Loucy (cell line): ENCODE data around the gene DEDD.

ENCODE experiments used
- EZH2phosphoT487 ChIP-seq: fragments of 200-600 bp; IDR thresholded peaks from 2 replicates; pipeline ENCODE4 v1.6.1; 2018; ENCODE audit warnings: antibody characterized with exemption, mild to moderate bottlenecking, moderate library complexity, borderline replicate concordance
- TF ChIP-seq, protein P1 (sequence below): fragments of 200-600 bp; sonication (generic); conservative IDR thresholded peaks from 2 replicates; pipeline ENCODE4 v1.5.1; 2014; ENCODE audit warnings: mild to moderate bottlenecking, antibody characterized with exemption, low read length

GRCh38 chr1:161090617-161091016, 41.9 kb downstream of the DEDD start:
- TF ChIP-seq, protein P1, sequence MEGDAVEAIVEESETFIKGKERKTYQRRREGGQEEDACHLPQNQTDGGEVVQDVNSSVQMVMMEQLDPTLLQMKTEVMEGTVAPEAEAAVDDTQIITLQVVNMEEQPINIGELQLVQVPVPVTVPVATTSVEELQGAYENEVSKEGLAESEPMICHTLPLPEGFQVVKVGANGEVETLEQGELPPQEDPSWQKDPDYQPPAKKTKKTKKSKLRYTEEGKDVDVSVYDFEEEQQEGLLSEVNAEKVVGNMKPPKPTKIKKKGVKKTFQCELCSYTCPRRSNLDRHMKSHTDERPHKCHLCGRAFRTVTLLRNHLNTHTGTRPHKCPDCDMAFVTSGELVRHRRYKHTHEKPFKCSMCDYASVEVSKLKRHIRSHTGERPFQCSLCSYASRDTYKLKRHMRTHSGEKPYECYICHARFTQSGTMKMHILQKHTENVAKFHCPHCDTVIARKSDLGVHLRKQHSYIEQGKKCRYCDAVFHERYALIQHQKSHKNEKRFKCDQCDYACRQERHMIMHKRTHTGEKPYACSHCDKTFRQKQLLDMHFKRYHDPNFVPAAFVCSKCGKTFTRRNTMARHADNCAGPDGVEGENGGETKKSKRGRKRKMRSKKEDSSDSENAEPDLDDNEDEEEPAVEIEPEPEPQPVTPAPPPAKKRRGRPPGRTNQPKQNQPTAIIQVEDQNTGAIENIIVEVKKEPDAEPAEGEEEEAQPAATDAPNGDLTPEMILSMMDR: no peak
- TF ChIP-seq EZH2phosphoT487: no peak
